Measurements from ENCODE around the gene RRBP1.
A peak's percentile ranks its signal among the peaks of the same experiment; 100 is the strongest.

Gene RRBP1

GRCh38 chr20:17579369-17580039 lies 102.5 kb downstream of the RRBP1 start:
- no peak for DNase-seq (ENCODE audit: low read depth)

- no peak for DNase-seq (ENCODE audit: low read depth)
These were observed 105.8 kb downstream of the RRBP1 start for GRCh38 chr20:17576215-17576614.

- DNase-seq (ENCODE audit: low read depth) = no peak
These were observed 108.6 kb downstream of the RRBP1 start for GRCh38 chr20:17573463-17573862.

DNA sequence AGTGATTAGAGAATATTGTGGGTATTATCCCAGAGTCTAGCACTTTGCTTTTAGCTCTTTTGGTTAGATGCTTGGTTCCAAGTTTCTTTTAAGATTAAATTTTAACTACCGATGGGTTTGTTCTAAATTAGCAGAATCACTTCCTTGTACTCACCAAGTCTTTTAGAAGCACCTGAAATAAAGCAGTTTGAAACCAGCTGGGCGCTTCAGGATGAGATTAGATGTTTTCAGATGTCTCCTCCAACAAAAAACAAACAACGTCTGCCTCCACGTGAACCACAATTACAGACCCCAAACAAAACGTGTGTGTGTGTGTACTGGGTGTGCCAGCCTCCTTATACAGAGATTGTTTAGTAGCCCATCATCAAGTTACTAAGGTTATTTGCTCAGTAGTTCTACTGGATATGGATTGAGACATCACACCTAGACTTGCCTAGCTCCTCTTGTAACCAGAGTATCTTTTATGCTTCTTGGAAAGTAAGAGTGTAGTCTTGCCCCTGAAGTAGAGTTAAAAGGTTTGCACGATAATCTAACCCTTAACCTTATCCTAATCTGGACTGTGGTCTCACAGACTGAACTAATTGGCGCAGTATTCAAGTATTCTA lies 109.9 kb downstream of the RRBP1 start:
- DNase-seq (ENCODE audit: low read depth) = no peak

DNA sequence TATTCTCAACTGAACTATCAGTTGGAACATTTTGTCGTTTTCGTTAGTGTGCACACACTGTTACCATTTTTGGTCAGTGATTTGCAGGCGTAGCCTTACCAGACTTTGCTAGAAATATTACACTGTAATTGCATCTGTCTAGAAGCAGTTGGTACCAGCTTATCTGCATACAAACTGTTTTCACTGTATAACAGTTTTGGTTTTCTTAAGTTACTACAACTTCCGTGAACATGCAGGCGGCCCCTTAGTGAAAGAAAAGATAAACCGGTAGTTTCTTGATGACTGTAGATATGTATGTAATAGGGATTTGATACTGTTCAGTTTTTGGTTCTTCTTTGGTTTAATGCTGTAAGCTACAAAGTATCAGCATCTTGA lies 110.9 kb downstream of the RRBP1 start:
- DNase-seq (ENCODE audit: low read depth) = no peak

DNA sequence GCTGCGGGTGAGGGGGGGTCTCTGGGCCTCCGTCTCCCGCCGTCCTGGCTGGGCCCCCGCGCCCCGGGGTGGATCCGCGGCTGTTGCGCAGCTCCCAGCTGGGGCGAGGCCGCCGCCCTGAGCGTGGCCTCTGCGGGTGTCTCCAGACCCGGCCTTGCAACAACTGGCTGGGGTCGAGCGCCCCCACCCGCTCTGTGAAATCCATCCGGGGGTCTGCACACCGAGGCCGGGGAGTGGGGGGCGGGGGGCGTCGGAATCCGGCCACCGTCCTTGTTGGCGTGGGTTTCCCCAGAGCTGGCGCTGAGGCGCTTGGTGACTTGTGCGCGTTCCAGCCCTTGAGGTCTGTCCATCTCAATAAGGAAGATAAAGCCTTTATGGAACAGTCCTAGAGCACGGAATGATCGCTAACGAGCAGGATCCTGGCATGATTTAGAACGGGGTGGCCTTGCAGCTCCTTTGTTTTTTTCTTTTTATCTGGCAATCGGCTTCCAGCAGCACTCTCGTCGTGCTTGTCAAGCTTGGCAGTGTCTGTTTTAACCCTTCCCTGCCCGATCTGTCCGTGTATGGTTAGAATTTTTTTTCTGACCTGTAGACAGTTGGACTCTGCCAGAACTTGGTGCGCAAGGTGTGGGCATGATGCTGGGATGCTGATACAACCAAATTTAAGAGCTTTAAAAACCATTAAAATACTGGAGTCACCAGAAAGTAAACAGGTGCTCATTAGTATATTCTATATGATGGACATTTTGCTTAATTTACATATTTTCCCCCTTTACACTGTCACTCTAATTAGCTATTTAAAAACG lies 111.5 kb downstream of the RRBP1 start:
- DNase-seq (ENCODE audit: low read depth) = peak; percentile 34

DNA sequence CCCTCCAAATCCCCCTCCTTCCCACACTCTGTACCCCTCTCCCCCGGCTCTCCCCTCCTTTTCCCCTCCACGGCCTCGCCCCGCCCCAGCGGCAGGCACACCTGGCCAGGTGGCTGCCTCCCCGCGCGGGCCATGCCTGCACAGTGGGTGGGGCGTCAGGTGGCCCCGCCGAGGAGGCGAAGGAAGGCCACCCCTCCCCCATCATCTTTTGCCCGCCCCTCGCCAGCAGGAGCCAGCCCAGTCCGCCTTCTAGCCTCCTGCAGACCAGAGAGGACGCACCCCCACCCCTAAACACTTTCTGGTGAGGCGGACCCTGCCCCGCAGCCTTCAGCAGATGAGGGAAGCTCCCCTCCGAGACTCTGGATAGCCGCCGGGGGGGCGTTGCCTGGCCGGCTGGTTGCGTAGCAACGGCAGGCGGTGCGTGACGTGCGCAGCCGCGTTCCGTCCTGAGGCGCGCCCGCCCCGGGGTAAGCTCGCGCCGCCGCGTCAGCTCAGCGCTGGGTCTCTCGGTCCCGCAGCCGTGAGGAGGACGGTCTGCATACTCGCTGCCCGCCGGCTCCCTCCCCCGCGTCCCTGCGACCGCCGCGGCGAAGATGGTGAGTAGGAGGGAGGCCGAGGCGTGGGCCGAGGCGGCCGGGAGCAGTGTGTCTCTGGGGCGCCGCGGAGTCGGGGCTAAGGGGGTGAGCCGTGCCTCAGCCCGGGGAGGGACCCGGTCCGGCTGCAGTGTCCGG lies 112.3 kb downstream of the RRBP1 start, which contains the start of gene DSTN:
TSS of gene DSTN (plus strand) at position 460 of the 731 bp plus-strand sequence. CDS start at position 594, 134 bp downstream.
- DNase-seq (ENCODE audit: low read depth) = peak; percentile 95

GRCh38 chr20:17568972-17569521 lies 113.0 kb downstream of the RRBP1 start:
- peak; percentile 96 for DNase-seq (ENCODE audit: low read depth)

DNA sequence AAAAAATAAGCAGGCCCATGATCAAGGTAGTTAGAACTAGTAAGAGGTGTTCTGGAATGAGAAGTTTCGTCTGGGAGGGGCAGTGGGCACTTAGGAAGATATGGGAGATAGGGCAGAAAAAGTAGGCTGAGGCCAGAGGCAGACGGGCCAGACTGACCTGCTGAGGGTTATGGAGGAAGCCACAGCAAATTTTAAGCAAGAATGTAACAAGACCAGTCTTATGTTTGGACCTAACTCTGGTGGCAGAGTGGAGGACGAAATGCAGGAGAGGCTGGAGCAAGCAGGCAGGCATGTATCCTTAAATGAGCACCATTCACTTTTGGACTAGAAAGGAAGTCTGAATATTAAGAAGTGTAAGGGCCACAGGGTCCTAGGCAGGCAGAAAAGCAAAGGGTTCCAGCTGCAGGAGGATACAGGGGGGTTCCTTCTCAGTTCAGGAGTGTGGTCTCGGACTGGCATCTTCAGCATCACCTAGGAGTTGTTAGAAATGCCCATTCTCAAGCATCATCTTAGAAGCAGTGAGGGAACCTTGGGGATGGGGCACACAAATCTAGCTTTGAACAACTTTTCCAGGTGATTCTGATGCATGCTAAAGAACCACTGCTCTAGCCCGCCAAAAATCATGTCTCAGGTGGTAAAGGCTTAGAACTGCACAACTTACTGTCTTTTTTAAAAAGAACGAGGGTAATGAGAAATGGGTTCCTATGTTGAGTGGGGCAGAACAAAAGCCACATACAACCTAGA lies 113.8 kb downstream of the RRBP1 start:
- DNase-seq (ENCODE audit: low read depth) = no peak

DNA sequence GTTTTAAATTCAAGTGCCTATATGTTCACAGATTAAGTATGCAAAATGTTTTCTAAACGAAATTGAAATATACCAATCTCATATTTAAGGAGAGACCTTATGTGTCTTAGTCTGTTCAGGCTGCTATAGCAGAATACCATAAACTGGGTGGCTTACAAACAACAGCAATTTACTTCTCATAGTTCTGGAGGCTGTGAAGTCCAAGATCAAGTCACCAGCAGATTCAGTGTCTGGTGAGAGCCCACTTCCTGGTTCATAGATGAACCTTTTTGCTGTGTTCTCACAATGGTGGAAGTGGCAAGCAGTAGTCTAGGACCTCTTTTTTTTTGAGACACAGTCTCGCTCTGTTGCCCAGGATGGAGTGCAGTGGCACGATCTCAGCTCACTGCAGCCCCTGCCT lies 115.7 kb downstream of the RRBP1 start:
- no peak for DNase-seq (ENCODE audit: low read depth)

GRCh38 chr20:17565169-17565845 lies 116.7 kb downstream of the RRBP1 start:
- DNase-seq (ENCODE audit: low read depth) = peak; percentile 62

Data from fibroblast of gingiva (primary cell).